SU-DHL-6 (cell line): ENCODE measurements around the gene CIBAR2.

Experiments
- H2AFZ ChIP-seq: fragments of 200-600 bp; sonication (generic); 2 replicates; pipeline ENCODE4 v1.6.1; 2014; ENCODE audit warnings: low read depth, mild to moderate bottlenecking, moderate library complexity, mixed read lengths, antibody characterized with exemption, low read length; ENCODE audit not compliant: severe bottlenecking
- H3F3A ChIP-seq: fragments of 200-600 bp; shearing (Covaris generic); 2 replicates; pipeline ENCODE4 v1.6.0; 2016; ENCODE audit warnings: antibody characterized with exemption, mild to moderate bottlenecking; ENCODE audit not compliant: insufficient read depth
- H3K27ac ChIP-seq: fragments of 200-600 bp; sonication (generic); 2 replicates; pipeline ENCODE4 v1.5.1; 2016; ENCODE audit warnings: low read depth, mild to moderate bottlenecking, low read length, moderate library complexity, mixed read lengths
- H3K27me3 ChIP-seq: fragments of 200-600 bp; sonication (generic), shearing (Covaris generic); 2 replicates; pipeline ENCODE4 v1.6.0; 2014; ENCODE audit warnings: mild to moderate bottlenecking, low read length
- H3K36me3 ChIP-seq: fragments of 200-600 bp; sonication (generic); 2 replicates; pipeline ENCODE4 v1.6.1; 2014; ENCODE audit warnings: mild to moderate bottlenecking, low read length, mixed read lengths
- H3K4me2 ChIP-seq: fragments of 300-600, 200-600 bp; shearing (Covaris generic), sonication (generic); 2 replicates; pipeline ENCODE4 v1.6.0; 2014; ENCODE audit warnings: low read length, low read depth, mild to moderate bottlenecking; ENCODE audit not compliant: poor library complexity, severe bottlenecking
- H3K4me3 ChIP-seq: fragments of 200-600 bp; sonication (generic); 2 replicates; pipeline ENCODE4 v1.5.1; 2014; ENCODE audit warnings: antibody characterized with exemption, low read length, mild to moderate bottlenecking, mixed read lengths; ENCODE audit not compliant: insufficient read depth, poor library complexity, severe bottlenecking
- H3K79me2 ChIP-seq: fragments of 200-600 bp; sonication (generic); 2 replicates; pipeline ENCODE4 v1.6.1; 2014; ENCODE audit warnings: mild to moderate bottlenecking, low read length, moderate library complexity; ENCODE audit not compliant: insufficient read depth
- H3K9ac ChIP-seq: fragments of 200-600 bp; sonication (generic); 2 replicates; pipeline ENCODE4 v1.7.0; 2014; ENCODE audit warnings: mild to moderate bottlenecking, low read length
- H3K9me2 ChIP-seq: fragments of 200-600 bp; sonication (generic); replicated peaks from 2 replicates; pipeline ENCODE4 v1.6.1; 2014; ENCODE audit warnings: low read length; ENCODE audit not compliant: insufficient read depth
- H3K9me3 ChIP-seq: fragments of 200-600 bp; sonication (generic); 2 replicates; pipeline ENCODE4 v1.6.1; 2014; ENCODE audit warnings: low read length, mixed read lengths; ENCODE audit not compliant: insufficient read depth
- H4K20me1 ChIP-seq: fragments of 200-600 bp; sonication (generic); 2 replicates; pipeline ENCODE4 v1.6.1; 2014; ENCODE audit warnings: low read depth, mild to moderate bottlenecking, antibody characterized with exemption, low read length, moderate library complexity, mixed read lengths
- CTCF ChIP-seq: fragments of 200-600 bp; sonication (generic); IDR thresholded peaks from one replicate; pipeline ENCODE4 v1.5.1; 2017; ENCODE audit warnings: antibody characterized with exemption, mild to moderate bottlenecking, low read length, moderate library complexity; ENCODE audit not compliant: insufficient read depth, poor library complexity, severe bottlenecking
- EZH2phosphoT487 ChIP-seq: fragments of 200-600 bp; sonication (generic), shearing (Covaris generic); conservative IDR thresholded peaks from 2 replicates; pipeline ENCODE4 v1.6.1; 2018; ENCODE audit warnings: mild to moderate bottlenecking, antibody characterized with exemption, low read length, moderate library complexity, mixed read lengths

CIBAR2 gene

DNA sequence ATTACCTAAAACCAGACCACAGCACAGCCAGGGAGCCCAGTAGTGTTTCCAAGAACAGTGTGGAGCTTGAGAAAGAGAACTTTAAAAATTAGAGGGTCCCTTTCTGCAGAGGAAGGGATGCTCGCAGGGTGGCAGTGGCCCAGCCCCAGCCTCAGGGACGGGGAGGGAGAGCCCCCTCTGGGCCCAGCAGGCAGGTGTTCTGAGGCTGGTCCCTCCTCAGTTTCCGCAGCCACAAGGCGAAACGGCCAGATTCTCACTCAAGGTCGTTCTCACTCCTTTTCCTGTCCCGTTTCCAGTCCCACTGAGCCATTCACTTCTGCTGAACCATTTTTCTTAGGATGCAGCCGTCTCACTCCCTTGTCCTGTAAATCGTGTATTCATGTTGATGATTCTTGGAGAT is 20.0 kb downstream of the CIBAR2 start:
- Histone ChIP-seq H3K36me3 (no peaks in the 10 kb centered on the region), H3K27ac (no peak overlapping the region), H3K27me3 (no peaks in the 10 kb centered on the region), H3K4me2 (no peak overlapping the region), H3K4me3 (no peak overlapping the region), H3K9ac (no peak overlapping the region), H4K20me1 (no peaks in the 10 kb centered on the region), H2AFZ (no peak overlapping the region), H3F3A (no peaks in the 10 kb centered on the region), H3K9me3 (no peaks in the 10 kb centered on the region), H3K79me2 (no peaks in the 10 kb centered on the region), H3K9me2 (no peaks in the 10 kb centered on the region)
- TF ChIP-seq CTCF, result no peak
- no peak for TF ChIP-seq EZH2phosphoT487

DNA sequence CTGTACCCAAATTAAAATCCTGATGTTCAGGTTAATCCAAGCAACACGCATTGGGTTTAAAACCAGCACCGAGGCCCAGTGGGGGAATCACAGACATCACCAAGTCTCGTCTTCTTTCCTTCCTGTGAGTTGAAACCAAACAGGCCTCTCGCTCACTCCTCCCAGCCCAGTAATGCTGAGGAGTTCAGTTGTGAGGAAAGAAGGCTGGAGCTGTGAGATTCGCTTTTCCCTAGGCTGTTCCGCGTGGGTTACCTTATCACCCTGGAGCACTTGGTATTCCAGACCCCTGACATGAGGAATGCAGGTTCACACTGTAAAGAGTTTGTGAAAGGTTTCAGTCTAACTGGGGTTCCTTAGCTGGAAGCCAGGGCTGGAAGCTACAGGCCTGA is 20.8 kb downstream of the CIBAR2 start:
- H4K20me1 ChIP-seq, result no peaks in the 10 kb centered on the region
- no peaks in the 10 kb centered on the region for H3K9me2 ChIP-seq
- no peaks in the 10 kb centered on the region for H3F3A ChIP-seq
- no peak overlapping the region for H3K9ac ChIP-seq
- H3K9me3 ChIP-seq, result no peaks in the 10 kb centered on the region
- H3K4me3 ChIP-seq, result no peak overlapping the region
- no peak overlapping the region for H2AFZ ChIP-seq
- no peaks in the 10 kb centered on the region for H3K36me3 ChIP-seq
- no peak overlapping the region for H3K4me2 ChIP-seq
- no peaks in the 10 kb centered on the region for H3K79me2 ChIP-seq
- no peak overlapping the region for H3K27ac ChIP-seq
- H3K27me3 ChIP-seq, result no peaks in the 10 kb centered on the region
- TF ChIP-seq EZH2phosphoT487, result no peak
- no peak for TF ChIP-seq CTCF

DNA sequence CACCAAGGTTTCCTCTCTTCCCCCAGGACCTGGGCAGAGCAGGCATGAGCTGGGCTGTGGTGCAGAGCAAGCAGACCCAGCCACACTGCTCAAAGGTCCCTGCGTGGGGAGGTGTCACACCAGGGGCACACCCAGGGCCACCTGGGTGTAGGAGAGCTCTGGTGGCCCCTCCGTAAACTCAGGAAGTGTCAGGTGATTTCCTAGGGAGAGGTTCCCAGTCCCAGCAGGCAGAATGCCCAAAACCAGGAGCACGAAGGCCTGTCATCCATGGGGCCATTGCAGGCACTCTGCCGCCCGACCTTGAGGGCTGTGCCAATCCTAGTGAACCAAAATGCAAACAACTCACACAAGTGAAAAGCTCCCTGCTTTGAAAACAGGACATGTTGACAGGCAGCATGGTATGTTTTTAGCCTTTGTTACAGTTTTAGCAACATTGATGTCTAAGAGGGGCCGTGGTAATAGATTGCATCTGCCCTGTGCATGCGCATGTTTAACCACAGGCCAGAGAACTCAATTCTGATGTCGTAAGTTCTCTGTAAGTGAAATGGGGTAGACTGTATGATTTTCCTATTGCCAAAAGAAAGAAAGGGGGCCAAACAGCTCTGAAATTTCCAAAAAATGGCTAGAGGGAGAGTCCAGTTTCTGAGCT is 21.3 kb downstream of the CIBAR2 start:
- TF ChIP-seq EZH2phosphoT487 (no peak), CTCF (no peak)
- H3K4me2 ChIP-seq, result no peak overlapping the region

More for the DNA sequence above, 21.3 kb downstream of the CIBAR2 start:
- no peaks in the 10 kb centered on the region for H3K9me3 ChIP-seq
- H3F3A ChIP-seq, result no peaks in the 10 kb centered on the region
- H2AFZ ChIP-seq, result no peak overlapping the region
- no peak overlapping the region for H3K9ac ChIP-seq
- no peaks in the 10 kb centered on the region for H3K9me2 ChIP-seq
- H3K27me3 ChIP-seq, result no peaks in the 10 kb centered on the region
- H3K27ac ChIP-seq, result no peak overlapping the region
- no peaks in the 10 kb centered on the region for H4K20me1 ChIP-seq
- H3K36me3 ChIP-seq, result no peaks in the 10 kb centered on the region
- no peaks in the 10 kb centered on the region for H3K79me2 ChIP-seq
- H3K4me3 ChIP-seq, result no peak overlapping the region
